Right ventricle myocardium superior (tissue), 1 donor: Measurements from ENCODE around the gene MED12L. TPM values are rescaled to one million over a fixed set of nuclear protein-coding genes. Genes with fewer than 3 reads are reported as not detected.
"Not testable (repeated sequence)": the region's sequence is repeated elsewhere in the genome, so short reads cannot be mapped to it uniquely, and the experiment has no call there.

Experiments used
- ATAC-seq: fragments of 200-7000 bp; cut with Tn5 transposase; one replicate; pipeline ENCODE4 v1.9.1; 2020; ENCODE audit warnings: mild to moderate bottlenecking; ENCODE audit not compliant: poor library complexity
- DNase-seq: peaks from one replicate; pipeline ENCODE4 v3.0.0-alpha.2; 2020
- intact Hi-C: fragments of 100-400 bp; cut with DNase I; formaldehyde crosslinking; loops from one replicate; pipeline ENCODE4 v1.11.2; 2022
- long read RNA-seq: library from polyadenylated mRNA; unstranded; transcript quantifications from one replicate; pipeline ENCODE4 v2.0.0, GENCODE V29; 2021
- total RNA-seq: library from RNA; stranded (reverse); fragmentation: NEBNext Ultra II Directional; extraction: Animal tissue kit (Norgen Biotek cat#: 25700); gene quantifications from one replicate; pipeline ENCODE4 v1.2.1, GENCODE V29; 2021
- donor health status: DM: no; HTN: yes; CAD: no; lungs with severe emphysema.

MED12L gene, protein sequence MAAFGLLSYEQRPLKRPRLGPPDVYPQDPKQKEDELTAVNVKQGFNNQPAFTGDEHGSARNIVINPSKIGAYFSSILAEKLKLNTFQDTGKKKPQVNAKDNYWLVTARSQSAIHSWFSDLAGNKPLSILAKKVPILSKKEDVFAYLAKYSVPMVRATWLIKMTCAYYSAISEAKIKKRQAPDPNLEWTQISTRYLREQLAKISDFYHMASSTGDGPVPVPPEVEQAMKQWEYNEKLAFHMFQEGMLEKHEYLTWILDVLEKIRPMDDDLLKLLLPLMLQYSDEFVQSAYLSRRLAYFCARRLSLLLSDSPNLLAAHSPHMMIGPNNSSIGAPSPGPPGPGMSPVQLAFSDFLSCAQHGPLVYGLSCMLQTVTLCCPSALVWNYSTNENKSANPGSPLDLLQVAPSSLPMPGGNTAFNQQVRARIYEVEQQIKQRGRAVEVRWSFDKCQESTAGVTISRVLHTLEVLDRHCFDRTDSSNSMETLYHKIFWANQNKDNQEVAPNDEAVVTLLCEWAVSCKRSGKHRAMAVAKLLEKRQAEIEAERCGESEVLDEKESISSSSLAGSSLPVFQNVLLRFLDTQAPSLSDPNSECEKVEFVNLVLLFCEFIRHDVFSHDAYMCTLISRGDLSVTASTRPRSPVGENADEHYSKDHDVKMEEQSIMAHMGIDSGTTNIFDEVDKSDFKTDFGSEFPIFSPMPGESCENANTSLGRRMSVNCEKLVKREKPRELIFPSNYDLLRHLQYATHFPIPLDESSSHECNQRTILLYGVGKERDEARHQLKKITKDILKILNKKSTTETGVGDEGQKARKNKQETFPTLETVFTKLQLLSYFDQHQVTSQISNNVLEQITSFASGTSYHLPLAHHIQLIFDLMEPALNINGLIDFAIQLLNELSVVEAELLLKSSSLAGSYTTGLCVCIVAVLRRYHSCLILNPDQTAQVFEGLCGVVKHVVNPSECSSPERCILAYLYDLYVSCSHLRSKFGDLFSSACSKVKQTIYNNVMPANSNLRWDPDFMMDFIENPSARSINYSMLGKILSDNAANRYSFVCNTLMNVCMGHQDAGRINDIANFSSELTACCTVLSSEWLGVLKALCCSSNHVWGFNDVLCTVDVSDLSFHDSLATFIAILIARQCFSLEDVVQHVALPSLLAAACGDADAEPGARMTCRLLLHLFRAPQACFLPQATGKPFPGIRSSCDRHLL (N-terminal part only)
- total RNA-seq = 0.67 TPM
- long read RNA-seq = 0 reads

DNA sequence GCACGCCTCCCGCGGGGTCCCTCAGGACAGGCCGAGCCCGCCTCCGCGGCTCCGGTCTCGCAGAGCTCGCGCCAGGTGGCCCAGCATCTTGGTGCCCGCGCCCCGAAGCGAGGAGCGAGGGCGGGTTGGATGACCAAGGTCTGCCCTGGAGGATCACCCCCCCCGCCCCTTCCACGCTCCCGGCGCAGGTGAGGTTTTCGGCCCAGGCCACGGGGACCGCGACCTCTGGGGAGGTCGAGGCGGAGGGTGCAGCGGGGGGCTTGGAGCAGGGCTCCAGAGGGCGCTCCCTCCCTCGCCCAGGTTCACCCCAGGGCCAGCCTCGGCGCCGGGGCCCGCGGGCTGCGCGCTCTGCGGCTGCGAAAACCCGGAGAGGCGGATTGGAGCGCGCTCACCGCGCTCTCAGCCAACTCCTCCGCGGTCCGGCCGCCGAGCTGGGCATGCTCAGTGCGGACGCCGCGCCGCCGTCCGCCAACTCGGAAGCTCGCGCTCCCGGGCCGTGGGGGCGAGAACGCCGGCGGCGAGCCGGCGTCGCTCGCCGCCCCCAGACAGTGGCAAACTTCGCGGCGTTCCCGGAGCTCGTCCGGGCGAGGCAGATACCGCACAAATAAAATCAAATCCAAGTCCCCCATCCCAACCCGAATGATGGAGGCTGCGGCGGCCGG, at the start of gene MED12L:
Gene MED12L, plus strand, starts transcription at position 438 of the 662 bp plus-strand sequence. CDS start 1,263 bp downstream, outside the sequence.
- intact Hi-C loops = no loop called here

DNA sequence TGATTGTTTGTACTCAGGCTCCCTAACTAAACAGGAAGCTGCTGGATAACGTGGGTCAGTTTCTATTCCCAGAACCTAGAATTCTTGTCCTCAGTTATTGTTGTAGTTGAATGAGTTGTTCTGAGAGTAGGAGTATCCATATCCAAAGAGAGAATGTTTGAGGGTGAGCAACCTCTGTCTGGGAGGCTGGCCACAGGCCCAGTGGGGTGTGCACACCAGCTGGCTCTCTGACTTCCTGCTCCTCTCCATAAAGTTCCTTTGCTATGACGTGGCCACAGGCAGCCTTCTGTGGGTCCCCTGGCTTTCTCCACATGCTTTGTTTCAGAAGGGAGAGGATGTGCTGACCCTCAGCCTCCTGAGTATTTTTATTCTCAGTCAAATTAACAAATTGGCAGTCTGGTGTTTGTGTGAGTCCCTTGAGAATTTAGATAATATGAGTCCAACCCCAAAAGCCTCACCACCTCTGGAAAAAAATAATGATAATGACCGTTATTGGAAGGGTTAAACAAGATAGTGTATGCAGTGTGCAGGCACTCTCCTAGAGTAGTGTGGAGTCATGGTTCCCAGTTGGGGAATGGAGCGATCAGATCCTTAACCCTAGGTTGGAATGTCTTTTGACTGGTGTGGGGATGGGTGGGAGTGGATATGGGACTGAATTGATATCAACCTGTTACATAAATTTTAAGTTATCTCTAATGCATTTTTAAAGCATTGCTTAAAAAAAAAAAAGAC, 47.6 kb upstream of the MED12L start:
- ATAC-seq (no peak), DNase-seq (peak; percentile 52)
- intact Hi-C loops = no loop called here

More for the DNA sequence above, at the start of gene MED12L:
- peak; percentile 93 for ATAC-seq
- DNase-seq = peak; percentile 83

DNA sequence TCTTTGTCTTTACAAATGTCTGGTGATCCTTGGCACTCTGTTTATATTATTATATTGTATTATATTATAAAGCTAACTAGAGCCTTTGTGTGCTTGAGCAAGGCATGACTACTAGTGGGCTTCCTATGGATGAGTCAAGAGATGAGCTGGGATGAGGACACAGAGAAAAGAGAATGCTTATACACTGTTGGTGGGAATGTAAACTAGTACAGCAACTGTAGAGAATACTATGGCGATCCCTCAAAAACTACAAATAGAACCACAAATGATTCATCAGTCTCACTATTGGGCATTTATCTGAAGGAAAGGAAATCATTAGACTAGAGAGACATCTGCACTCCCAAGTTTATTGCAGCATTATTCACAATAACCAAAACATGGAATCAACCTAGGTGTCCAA, 40.8 kb upstream of the MED12L start:
- ATAC-seq (no peak), DNase-seq (no peak)
- intact Hi-C loops = no loop called here

DNA sequence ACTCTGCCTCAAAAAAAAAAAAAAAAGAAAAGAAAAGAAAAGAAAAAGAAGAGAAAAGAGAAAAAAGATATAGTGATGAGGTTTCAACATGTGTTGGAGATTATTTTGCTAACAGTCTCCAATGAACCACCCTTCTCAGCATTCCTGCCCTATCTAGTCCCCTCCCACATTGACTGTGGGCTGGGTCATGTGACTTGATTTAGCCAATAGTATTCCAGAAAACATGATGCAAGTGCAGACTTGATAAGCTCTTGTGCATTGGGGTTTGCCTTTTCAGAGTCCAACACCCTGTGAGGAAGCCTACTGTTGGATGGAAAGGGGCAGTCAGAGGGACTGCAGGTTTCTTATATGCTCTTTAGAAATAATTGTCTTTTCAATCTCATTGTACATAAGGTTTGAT, 37.8 kb upstream of the MED12L start:
- DNase-seq (no peak), ATAC-seq (no peak)
- intact Hi-C loops = no loop called here

DNA sequence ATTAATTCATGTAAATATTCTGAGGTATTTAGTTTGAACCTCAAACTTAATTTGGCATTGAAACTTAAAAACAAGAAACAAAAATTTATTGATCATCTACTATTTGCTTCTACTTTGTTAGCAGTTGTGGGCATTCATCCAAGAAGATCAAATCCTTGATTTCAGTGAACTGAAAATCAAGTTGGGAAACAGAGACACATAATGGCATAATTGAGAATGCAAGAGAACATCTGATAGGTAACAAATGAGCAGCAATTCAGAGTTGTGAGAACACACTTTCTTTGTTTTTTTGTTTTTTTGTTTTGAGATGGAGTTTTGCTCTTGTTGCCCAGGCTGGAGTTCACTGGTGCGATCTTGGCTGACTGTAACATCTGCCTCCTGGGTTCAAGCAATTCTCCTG, 33.9 kb upstream of the MED12L start:
- DNase-seq (no peak), ATAC-seq (no peak)
- intact Hi-C loops = no loop called here

DNA sequence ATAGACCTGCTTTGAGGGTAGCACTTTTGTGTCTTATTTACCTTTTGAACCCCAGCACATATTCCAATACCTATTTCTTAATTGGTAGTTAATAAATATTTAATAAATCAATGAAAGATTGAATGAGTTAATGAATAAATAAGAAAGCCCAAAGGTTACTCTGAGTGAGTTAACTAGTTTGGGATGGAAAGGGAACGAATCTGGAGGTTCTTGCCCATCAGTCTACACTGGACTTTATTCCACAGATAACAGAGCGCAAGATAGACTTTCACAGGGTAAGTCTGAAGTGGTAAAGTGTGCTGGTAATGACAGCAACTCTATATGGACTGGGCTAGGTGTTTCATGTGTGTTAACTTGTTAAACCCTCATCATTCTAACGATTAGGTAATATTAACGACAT, 33.1 kb upstream of the MED12L start:
- no peak for DNase-seq
- ATAC-seq = no peak
- intact Hi-C loops = no loop called here

DNA sequence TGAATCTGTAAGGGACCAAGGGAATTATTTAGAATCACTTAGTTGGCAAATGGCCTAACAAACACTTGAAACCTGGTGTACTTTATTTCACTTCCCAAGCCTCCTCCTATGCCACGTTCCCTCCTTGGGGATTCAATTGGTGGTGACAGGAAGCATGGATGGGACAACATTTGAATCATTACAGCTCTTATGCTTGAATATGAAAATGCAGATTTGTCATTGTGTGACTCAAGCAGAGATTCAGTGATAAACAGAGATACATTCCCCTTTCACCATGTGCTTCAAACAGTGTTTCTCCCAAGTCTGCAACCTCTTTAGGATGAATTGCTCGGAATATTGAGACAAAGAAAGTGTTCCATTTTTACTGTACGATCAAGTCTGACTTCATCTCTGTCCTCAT, 32.7 kb upstream of the MED12L start:
- intact Hi-C loops = no loop called here

DNA sequence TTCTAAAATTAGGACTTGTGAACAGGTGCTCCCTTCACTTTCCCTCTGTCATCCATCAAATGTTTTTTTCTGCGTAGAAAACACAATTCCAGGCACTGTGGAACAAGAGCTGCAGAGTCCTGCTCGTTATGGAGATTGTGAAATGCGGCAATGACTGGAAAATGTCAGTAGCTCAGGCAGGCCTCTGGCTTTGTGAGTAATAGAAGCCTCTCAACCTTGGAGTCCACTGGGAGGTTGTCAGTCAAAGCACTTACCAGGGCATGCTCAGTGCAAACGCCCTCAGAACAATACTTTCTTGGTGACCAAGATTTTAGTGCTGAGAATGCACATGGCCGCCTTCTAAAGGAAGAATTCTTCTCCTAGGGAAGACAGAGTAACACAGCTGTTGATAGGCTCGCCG, 26.7 kb upstream of the MED12L start:
- no peak for ATAC-seq
- intact Hi-C loops = no loop called here
- DNase-seq = no peak

More for the DNA sequence above, 32.7 kb upstream of the MED12L start:
- no peak for ATAC-seq
- DNase-seq = no peak

DNA sequence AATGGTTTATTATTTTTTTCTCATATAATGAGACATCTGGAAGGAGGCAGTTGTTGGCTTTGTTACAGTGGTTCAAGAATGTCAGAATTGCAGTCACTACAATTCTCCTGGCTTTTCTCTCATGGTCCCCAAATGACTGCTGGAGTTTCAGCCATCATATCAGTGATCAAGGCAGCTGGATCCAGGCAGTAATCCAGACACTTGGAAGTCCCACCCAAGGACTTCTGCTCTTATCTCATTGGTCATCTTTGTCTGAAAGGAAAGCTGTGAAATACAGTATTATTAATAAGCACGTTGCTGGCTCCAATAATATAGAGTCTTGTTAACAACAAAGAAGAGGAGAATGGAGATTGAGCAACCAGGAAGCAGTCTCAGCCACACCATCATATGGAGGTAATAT, 22.9 kb upstream of the MED12L start:
- ATAC-seq = no peak
- no peak for DNase-seq
- intact Hi-C loops = no loop called here

DNA sequence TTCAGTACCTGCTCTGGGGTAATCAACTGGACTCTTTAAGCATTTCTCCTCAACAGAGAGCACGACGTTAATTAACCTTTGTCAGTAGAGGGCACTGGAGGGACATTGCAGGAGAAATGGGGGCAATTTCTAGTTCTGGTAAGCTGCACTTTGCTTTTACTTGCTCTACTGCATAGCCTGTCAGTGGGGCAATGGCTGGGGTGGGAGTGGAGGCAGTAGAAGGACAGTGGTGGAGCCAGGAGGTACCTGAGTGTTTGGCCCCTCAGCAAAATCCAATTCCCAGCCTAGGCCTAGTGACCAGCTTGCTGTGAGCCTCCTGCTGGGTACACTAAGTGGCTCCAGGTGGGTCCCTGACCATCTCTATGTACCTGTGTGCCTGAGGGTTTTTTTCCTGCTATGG, 18.3 kb upstream of the MED12L start:
- intact Hi-C loops = no loop called here
- DNase-seq (no peak), ATAC-seq (no peak)

DNA sequence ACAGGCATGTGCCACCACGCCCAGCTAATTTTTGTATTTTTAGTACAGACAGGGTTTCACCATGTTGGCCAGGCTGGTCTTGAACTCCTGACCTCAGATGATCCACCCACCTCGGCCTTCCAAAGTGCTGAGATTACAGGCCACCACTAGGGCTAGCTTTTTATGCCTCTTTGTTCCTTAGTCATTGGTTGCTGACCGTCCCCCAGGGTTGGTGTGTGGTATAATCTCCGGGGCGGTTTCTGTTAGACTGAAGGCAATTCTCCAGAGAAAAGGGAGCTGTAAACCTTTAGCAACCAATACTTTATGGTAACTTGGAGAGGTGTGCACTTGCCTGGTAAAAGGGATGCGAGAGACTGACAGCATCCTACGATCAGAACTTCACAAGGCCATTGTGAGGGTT, 12.6 kb upstream of the MED12L start:
- DNase-seq, intact Hi-C loops, ATAC-seq: not testable (repeated sequence)

DNA sequence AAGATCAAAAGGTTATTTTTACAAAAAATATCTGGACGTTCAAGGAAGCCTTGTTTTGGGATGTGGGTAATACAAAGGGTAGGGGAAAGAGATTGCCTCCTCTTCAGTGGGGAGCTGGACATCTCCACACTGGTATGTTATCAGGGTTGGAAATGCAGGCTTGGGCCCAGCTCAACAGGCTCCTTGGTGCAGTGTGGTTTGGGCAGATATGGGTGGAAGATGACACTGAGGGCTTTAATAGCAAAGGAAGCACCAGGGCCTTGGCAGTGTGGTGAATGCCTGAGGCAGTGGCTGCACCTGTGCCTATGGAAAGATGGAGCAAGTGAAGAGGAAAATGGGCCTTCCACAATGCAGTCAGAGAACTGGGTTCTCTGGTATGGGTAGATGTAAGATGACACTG, 11.2 kb upstream of the MED12L start:
- DNase-seq (no peak), ATAC-seq (no peak)
- intact Hi-C loops = no loop called here

DNA sequence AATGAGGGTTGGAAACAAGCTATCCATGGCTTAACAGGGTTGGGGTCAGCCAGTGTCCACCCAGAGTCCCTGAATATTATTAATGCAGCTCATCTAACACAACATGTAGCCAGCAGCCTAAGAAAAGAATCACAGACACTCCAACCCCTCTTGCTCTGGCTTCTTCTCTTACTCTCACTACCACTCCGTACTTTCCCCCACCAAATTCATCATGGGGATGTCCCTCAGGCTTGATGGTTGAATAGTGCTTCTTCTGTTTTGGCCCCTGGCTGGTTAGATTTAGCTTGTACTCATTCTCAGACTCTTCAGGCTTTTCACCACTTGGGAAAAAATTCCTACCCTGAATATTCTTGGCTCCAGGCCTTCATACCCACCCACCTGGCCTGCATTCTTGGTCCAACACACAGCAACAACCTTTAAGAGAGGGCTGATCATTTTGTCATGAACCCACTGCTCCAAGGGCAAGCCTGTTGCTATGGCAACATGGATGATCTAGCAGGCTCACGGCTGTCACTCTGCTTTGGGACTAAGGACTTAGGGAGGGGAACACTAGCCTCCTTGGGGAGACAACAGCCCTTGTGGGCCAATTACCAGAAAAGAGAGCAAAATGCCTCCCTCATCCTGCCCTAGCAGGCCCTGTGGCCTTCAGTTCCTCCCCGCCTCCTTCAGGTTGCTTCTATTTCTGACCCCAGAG, 9.4 kb upstream of the MED12L start:
- intact Hi-C loops = no loop called here
- DNase-seq (no peak), ATAC-seq (no peak)

DNA sequence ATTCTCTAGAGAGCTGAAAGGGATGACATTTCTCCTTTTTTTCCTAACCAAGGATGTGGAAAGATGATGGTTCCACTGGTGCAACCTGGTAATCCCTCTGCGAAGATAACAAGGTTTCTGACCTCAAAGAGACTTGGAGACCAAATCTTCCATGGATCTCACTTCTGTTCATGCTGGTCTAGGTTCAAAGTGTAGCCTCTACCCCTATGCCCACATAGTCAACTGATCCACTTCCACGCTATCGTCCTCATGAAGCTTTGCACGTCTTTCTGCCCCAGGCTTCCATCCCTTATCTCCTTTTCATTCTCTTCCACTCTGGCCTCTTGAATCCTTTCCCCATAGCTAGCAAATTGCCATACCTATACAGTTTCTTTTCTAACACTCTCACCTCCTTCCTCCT, 8.8 kb upstream of the MED12L start:
- intact Hi-C loops = no loop called here
- DNase-seq = no peak
- ATAC-seq = no peak

DNA sequence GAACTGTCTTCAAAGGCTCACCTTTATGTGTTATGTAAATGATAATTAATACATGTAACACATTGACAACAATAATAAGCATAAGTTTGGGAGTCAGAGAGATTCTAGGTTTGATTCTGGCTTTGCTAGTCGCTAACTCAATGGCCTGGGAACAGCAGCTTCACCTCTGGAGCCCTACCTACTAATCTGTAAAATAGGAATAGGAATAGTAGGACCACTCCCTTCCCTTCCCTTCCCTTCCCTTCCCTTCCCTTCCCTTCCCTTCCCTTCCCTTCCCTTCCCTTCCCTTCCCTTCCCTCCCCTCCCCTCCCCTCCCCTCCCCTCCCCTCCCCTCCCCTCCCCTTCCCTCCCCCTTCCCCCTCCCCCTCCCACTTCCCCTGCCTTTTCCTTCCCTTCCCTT, 4.4 kb upstream of the MED12L start:
- ATAC-seq, intact Hi-C loops, DNase-seq: not testable (repeated sequence)

DNA sequence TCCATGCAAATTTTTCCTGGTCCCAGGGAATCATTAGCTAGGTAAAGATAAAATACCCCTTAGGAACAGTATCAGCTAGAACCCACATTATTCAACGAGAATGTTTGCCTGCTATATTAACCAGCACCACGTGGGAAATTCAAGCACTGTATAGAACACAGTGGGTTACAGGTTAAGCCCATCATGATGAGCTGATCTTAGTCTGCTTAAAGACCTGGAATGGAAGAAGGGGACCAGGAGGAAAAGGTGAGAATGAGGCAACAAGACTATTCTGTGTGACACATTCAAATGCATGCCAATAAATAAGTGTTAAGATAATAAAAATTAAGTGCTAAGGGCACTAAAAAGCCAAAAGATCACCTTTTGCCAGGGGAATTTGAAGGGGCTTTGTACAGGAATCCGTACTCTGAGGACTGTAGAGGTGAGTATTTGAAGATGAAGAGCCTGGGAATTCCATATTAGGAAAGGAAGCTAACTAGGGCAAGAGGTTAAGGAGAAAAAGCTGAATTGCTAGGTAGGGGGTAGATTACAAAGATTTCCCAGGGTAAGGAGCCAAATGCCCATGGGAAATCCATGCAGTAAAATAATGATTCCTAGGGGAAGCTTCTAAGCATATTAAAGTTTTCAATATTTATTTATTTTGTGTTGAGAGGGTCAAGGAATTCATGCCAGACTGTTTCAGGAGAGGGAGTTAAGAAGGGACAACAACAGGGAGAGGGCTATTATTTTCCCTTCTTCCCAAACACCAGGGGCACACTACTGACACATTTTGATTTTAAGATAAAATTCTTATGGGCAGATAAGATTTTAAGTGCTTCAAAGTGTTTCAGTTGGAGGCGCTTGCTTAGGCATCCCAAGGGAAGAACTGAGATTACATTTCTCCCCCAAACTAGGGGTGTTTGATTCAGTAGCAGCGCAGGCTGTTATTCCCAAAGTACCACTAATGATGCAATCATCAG, 2.3 kb upstream of the MED12L start:
- intact Hi-C loops = no loop called here
- no peak for ATAC-seq

DNA sequence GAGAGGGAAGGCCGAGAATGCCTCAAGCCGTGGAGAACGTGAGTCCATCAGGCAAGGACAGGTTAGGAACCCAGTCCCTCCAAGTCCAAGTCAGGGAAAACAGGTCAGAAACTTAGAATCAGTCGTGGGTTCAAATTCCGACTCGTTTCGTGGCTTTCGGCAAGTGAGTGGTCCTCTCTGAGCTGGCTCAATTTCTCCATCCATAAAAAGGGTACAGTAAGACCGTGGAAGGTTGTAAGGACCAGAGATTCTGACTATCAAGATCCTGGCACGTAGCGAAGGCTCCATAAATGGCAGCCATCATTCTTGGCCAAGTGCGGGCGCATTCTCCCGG, 604 bp upstream of the MED12L start:
- DNase-seq (no peak), ATAC-seq (no peak)
- intact Hi-C loops = no loop called here

More for the DNA sequence above, 2.3 kb upstream of the MED12L start:
- DNase-seq = no peak
